Heart right ventricle (tissue), 16 donors: ENCODE results near the gene USHBP1. TPM values are rescaled to one million over a fixed set of nuclear protein-coding genes. Genes with fewer than 3 reads are reported as not detected.
A peak's percentile ranks its signal among the peaks of the same experiment; 100 is the strongest.

Source experiments
- ATAC-seq, 8 donors: fragments of 200-7000 bp; cut with Tn5 transposase; one replicate each; pipeline ENCODE4 v1.9.1; 2020; ENCODE audit warnings: mild to moderate bottlenecking in 8 of 8, moderate library complexity in 8 of 8, moderate number of reproducible peaks in 1 of 8
- DNase-seq, 2 donors: peaks; one replicate each; pipeline ENCODE4 v3.0.0-alpha.2; 2020
- H3K27ac ChIP-seq, 10 donors: fragments of 200-600 bp; sonication (generic) in 2 of 10; one replicate each; pipeline versions ENCODE4 v1.5.0 to v1.8.0; 2020 to 2022; ENCODE audit warnings: mild to moderate bottlenecking in 3 of 10
- H3K27me3 ChIP-seq, 7 donors: fragments of 200-600 bp; one replicate each; pipeline ENCODE4 v1.8.0; 2021 to 2022; ENCODE audit warnings: mild to moderate bottlenecking in 2 of 7
- H3K36me3 ChIP-seq, 9 donors: fragments of 200-600 bp; sonication (generic) in 1 of 9; one replicate each; pipeline versions ENCODE4 v1.5.0 to v1.8.0; 2020 to 2022; ENCODE audit warnings: mild to moderate bottlenecking in 2 of 9
- H3K4me1 ChIP-seq, 9 donors: fragments of 200-600 bp; sonication (generic) in 1 of 9; one replicate each; pipeline versions ENCODE4 v1.5.0 to v1.8.0; 2020 to 2022; ENCODE audit warnings: mild to moderate bottlenecking in 4 of 9
- H3K4me3 ChIP-seq, 10 donors: fragments of 200-600 bp; sonication (generic) in 2 of 10; one replicate each; pipeline versions ENCODE4 v1.5.0 to v1.8.0; 2020 to 2022; ENCODE audit warnings: mild to moderate bottlenecking in 7 of 10, moderate library complexity in 2 of 10
- H3K9me3 ChIP-seq, 11 donors: fragments of 200-600 bp in 10 of 11; sonication (generic) in 2 of 11; one replicate each; pipeline versions ENCODE4 v1.5.0 to v1.8.0; 2013 to 2022; ENCODE audit warnings: mild to moderate bottlenecking in 2 of 11, control low read depth in 1 of 11, moderate library complexity in 1 of 11
- CTCF ChIP-seq, 9 donors: fragments of 200-600 bp; sonication (generic) in 2 of 9; IDR thresholded peaks; one replicate each; pipeline versions ENCODE4 v1.5.0 to v1.8.0; 2021 to 2022; ENCODE audit warnings: antibody characterized with exemption in 9 of 9, mild to moderate bottlenecking in 5 of 9, moderate library complexity in 1 of 9
- WGBS, 2 donors: extraction: QIAGEN DNeasy Blood & Tissue Kit; methylation state at CpG; one replicate each; pipeline ENCODE4 v1.1.7; 2013; ENCODE audit warnings: inconsistent platforms in 1 of 2; 5-methylcytosine and 5-hydroxymethylcytosine counted together
- intact Hi-C, 10 donors: fragments of 100-400 bp; cut with DNase I; formaldehyde crosslinking; loops; one replicate each; pipeline versions ENCODE4 v1.11.1 to v1.14.2; 2022
- polyA plus RNA-seq, 2 donors: library from polyadenylated mRNA; stranded (reverse); fragments of 200-250 nt; gene quantifications; one replicate each; pipeline ENCODE4 v1.2.3, GENCODE V29; 2013
- total RNA-seq, 10 donors: library from RNA; stranded (reverse); fragmentation: NEBNext Ultra II Directional in 3 of 10; extraction: Animal tissue kit (Norgen Biotek cat#: 25700) in 3 of 10; gene quantifications; one replicate each; pipeline versions ENCODE4 v1.2.1 to v1.2.4, GENCODE V29; 2021 to 2023
- donor health status: Arrhythmogenic right ventricular cardiomyopathy.
- donor health status: ischemic (EF 13 %, LVEDD 7.1; RV severe dilation, severe dysfunction).
- donor health status: healthy with polysubstance abuse.
- donor health status: DM: no; HTN: yes; CAD: no.
- donor health status: DM: no; HTN: no; CAD: no.
- donor health status: ischemic (EF 25% LVEDD 6.9; RV normal size, moderate dysfunction).
- donor health status: ischemic (EF 25% LVEDD 5.7; RV mildly dilated, moderate dysfunction).
- donor health status: healthy.
- donor health status: DM: yes; HTN: yes; CAD: no.
- donor health status: Ischemic cardiomyopathy.
- donor health status: ischemic (EF 35%, LVEDD 5.7; RV mildly dilated, moderate dysfunction).
- donor health status: nonischemic (EF 11% LVEDD 7.7; RV severe dilation, severe dysfunction).
- donor health status: DM: yes; HTN: yes; CAD: no.
- donor health status: PGD.
- donor health status: ischemic (EF 29% LVEDD 5.4; RV normal size, mild dysfunction).
- donor health status: nonischemic (EF 23%, LVEDD 6.1; RV moderate dilation, normal function).

The USHBP1 gene
- total and polyA plus RNA-seq, 12 donors: 3.4 to 30.9 (median 7.1) TPM

GRCh38 chr19:17234911-17235299, 29.6 kb downstream of the USHBP1 start:
- H3K4me3 ChIP-seq: peak overlapping the region; percentile 5 to 67 (median 58)
- peak; percentile 65 to 71 (median 68) for ATAC-seq
- H3K36me3 ChIP-seq: peaks cover 0 to 67% (median 18%) of the 10 kb centered on the region in 9 donors
- H3K9me3 ChIP-seq: no peaks in the 10 kb centered on the region
- 39 to 40% methylated on average over 11 of the region's 11 CpGs for WGBS, 2 donors
- peak in 1 of 2 donors; percentile 50 for DNase-seq
- H3K4me1 ChIP-seq: peaks cover 12 to 26% (median 21%) of the 10 kb centered on the region in 9 donors
- intact Hi-C loops: loop anchor here in 1 of 10 donors (5.0 kb wide), 1 partner anchor 168 kb away; no protein-coding TSS in a partner anchor
- peak overlapping the region in 9 of 10 donors; percentile 49 to 83 (median 79) for H3K27ac ChIP-seq
- no peaks in the 10 kb centered on the region for H3K27me3 ChIP-seq
- no peak for TF ChIP-seq CTCF (IDR thresholded peaks at IDR 0.05)

DNA sequence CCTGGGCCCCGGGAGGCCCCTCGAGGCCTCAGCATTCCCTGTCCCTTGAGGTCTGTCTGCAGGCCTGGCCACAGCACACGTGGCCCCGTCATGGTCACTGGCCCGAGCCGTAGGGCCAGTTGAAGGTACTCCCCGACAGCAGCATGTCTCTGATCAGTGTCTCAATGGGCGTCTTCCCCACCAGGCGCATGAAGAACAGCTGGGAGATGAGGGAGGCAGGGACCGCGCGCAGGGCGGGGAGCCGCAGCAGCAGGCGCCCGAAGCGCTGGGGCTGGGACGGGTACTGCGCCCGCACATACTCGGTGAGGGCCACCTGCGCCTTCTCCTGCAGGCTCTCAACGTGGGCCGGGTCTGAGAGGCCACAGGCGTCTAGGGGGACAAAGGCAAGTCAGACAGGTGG, 32.3 kb downstream of the USHBP1 start:
- H3K27me3 ChIP-seq: no peaks in the 10 kb centered on the region
- H3K4me3 ChIP-seq: no peak overlapping the region
- 91% methylated on average over 25 of the region's 25 CpGs for WGBS, 2 donors
- peaks cover 12 to 30% (median 25%) of the 10 kb centered on the region in 9 donors for H3K4me1 ChIP-seq
- no peaks in the 10 kb centered on the region for H3K9me3 ChIP-seq
- H3K36me3 ChIP-seq: peaks cover 0 to 64% (median 18%) of the 10 kb centered on the region in 9 donors
- TF ChIP-seq CTCF (IDR thresholded peaks at IDR 0.05): no peak
- no peak overlapping the region for H3K27ac ChIP-seq
- intact Hi-C loops: no loop called here
- peak in 1 of 8 donors; percentile 1 for ATAC-seq
- DNase-seq: no peak

DNA sequence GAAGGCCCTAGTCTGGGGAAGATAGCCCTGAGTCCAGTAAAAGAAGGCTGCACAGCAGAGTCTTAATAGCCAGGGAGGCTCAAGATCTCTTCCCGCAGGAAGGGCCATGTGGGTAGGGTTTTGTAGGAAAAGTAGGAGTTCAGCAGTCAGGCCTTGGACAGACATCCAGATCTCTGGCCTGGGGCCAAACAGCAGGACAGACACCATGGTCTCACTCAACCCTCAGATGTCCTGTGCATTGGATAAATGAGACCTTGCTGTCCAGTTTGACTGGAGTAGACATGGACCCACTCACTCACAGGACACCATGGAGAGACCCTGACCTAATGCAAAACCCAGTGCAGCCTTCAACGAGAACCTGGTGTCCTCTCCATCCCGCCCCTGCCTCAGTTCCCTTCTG, 34.7 kb downstream of the USHBP1 start:
- ATAC-seq (no peak), DNase-seq (no peak)
- intact Hi-C loops: loop anchor here in 3 of 10 donors (5.0 to 10.0 kb wide), 2 partner anchors 153 to 155 kb away; partner anchors contain the start of genes HAUS8 (in 3 of the 3) and MYO9B (in 3 of the 3)
- WGBS, 2 donors: 93 to 97% methylated on average over 3 of the region's 3 CpGs
- no peak for TF ChIP-seq CTCF (IDR thresholded peaks at IDR 0.05)
- Histone ChIP-seq H3K9me3 (no peaks in the 10 kb centered on the region), H3K27ac (no peak overlapping the region), H3K4me1 (peaks cover under 1 to 30% (median 25%) of the 10 kb centered on the region in 9 donors), H3K36me3 (peaks cover 0 to 60% (median 18%) of the 10 kb centered on the region in 9 donors), H3K4me3 (no peak overlapping the region), H3K27me3 (no peaks in the 10 kb centered on the region)

GRCh38 chr19:17227798-17228367, 36.7 kb downstream of the USHBP1 start:
- H3K4me1 ChIP-seq: peaks cover 0 to 25% (median 17%) of the 10 kb centered on the region in 9 donors
- DNase-seq (no peak), ATAC-seq (no peak)
- no peak for TF ChIP-seq CTCF (IDR thresholded peaks at IDR 0.05)
- intact Hi-C loops: loop anchor here in 3 of 10 donors (2.0 to 10.0 kb wide), 3 partner anchors 17 to 153 kb away; partner anchors contain the start of genes HAUS8 (in 3 of the 3), MYO9B (in 3 of the 3) and NR2F6 (in 1 of the 3)
- 69 to 77% methylated on average over 13 of the region's 13 CpGs for WGBS, 2 donors
- H3K36me3 ChIP-seq: peaks cover 0 to 50% (median 17%) of the 10 kb centered on the region in 9 donors
- H3K4me3 ChIP-seq: no peak overlapping the region
- peak overlapping the region in 1 of 10 donors; percentile 21 for H3K27ac ChIP-seq
- H3K9me3 ChIP-seq: no peaks in the 10 kb centered on the region
- no peaks in the 10 kb centered on the region for H3K27me3 ChIP-seq
